Heart left ventricle (tissue), 16 donors: Measurements from ENCODE around the gene TRIML2. TPM values are rescaled to one million over a fixed set of nuclear protein-coding genes. Genes with fewer than 3 reads are reported as not detected.

ENCODE experiments used
- ATAC-seq, 4 donors: fragments of 200-7000 bp; cut with Tn5 transposase; one replicate each; pipeline ENCODE4 v1.9.1; 2020 to 2022; ENCODE audit warnings: moderate library complexity in 4 of 4, mild to moderate bottlenecking in 3 of 4, moderate number of reproducible peaks in 1 of 4
- DNase-seq, 5 donors: peaks; one replicate each; pipeline ENCODE4 v3.0.0-alpha.2; 2020
- H3K27ac ChIP-seq, 12 donors: fragments of 200-600 bp; sonication (generic) in 4 of 12; one replicate each; pipeline versions ENCODE4 v1.5.0 to v1.8.0; 2016 to 2022; ENCODE audit warnings: mild to moderate bottlenecking in 2 of 12
- H3K27me3 ChIP-seq, 9 donors: fragments of 200-600 bp; sonication (generic) in 2 of 9; one replicate each; pipeline versions ENCODE4 v1.5.1 to v1.8.0; 2016 to 2022; ENCODE audit warnings: mild to moderate bottlenecking in 3 of 9
- H3K36me3 ChIP-seq, 9 donors: fragments of 200-600 bp; sonication (generic) in 2 of 9; one replicate each; pipeline versions ENCODE4 v1.5.0 to v1.8.0; 2018 to 2022; ENCODE audit warnings: mild to moderate bottlenecking in 2 of 9
- H3K4me1 ChIP-seq, 12 donors: fragments of 200-600 bp; sonication (generic) in 4 of 12; one replicate each; pipeline versions ENCODE4 v1.5.0 to v1.8.0; 2016 to 2022; ENCODE audit warnings: mild to moderate bottlenecking in 3 of 12
- H3K4me3 ChIP-seq, 12 donors: fragments of 200-600 bp; sonication (generic) in 4 of 12; one replicate each; pipeline versions ENCODE4 v1.5.0 to v1.8.0; 2017 to 2022; ENCODE audit warnings: mild to moderate bottlenecking in 9 of 12, moderate library complexity in 4 of 12
- H3K9me3 ChIP-seq, 12 donors: fragments of 200-600 bp; sonication (generic) in 4 of 12; one replicate each; pipeline versions ENCODE4 v1.5.0 to v1.8.0; 2016 to 2022; ENCODE audit warnings: mild to moderate bottlenecking in 1 of 12
- CTCF ChIP-seq, 12 donors: fragments of 200-600 bp; sonication (generic) in 4 of 12; IDR thresholded peaks; one replicate each; pipeline versions ENCODE4 v1.5.0 to v1.8.0; 2018 to 2022; ENCODE audit warnings: antibody characterized with exemption in 12 of 12, mild to moderate bottlenecking in 5 of 12
- POLR2A ChIP-seq, 2 donors: fragments of 450-650 bp; IDR thresholded peaks; one replicate each; pipeline ENCODE4 v1.6.1; 2017; ENCODE audit warnings: antibody characterized with exemption in 2 of 2, mild to moderate bottlenecking in 2 of 2, moderate library complexity in 2 of 2
- WGBS, 4 donors: extraction: QIAGEN DNeasy Blood & Tissue Kit in 2 of 4; methylation state at CpG; one replicate each; pipeline versions ENCODE4 v1.1.5 to v1.1.7; 2013 to 2018; 5-methylcytosine and 5-hydroxymethylcytosine counted together
- intact Hi-C, 10 donors: fragments of 100-400 bp; cut with DNase I; formaldehyde crosslinking; loops; one replicate each; pipeline versions ENCODE4 v1.11.1 to v1.14.2; 2022
- polyA plus RNA-seq, 2 donors: library from polyadenylated mRNA; stranded (reverse); fragments of 200-250 nt; gene quantifications; one replicate each; pipeline ENCODE4 v1.2.3, GENCODE V29; 2013
- total RNA-seq, 9 donors: library from RNA; depleted of rRNA in 2 of 9; stranded (reverse); fragments of >200 nt in 2 of 9; fragmentation: NEBNext Ultra II Directional in 3 of 9; extraction: Animal tissue kit (Norgen Biotek cat#: 25700) in 3 of 9; gene quantifications; one replicate each; pipeline versions ENCODE4 v1.1.0 to v1.2.4, GENCODE V29; 2016 to 2023
- donor health status: ischemic (EF 13 %, LVEDD 7.1; RV severe dilation, severe dysfunction).
- donor health status: healthy with polysubstance abuse.
- donor health status: DM: no; HTN: yes; CAD: no.
- donor health status: DM: no; HTN: no; CAD: no.
- donor health status: ischemic (EF 25% LVEDD 6.9; RV normal size, moderate dysfunction).
- donor health status: ischemic (EF 25% LVEDD 5.7; RV mildly dilated, moderate dysfunction).
- donor health status: healthy.
- donor health status: DM: yes; HTN: yes; CAD: no.
- donor health status: ischemic (EF 35%, LVEDD 5.7; RV mildly dilated, moderate dysfunction).
- donor health status: nonischemic (EF 11% LVEDD 7.7; RV severe dilation, severe dysfunction).
- donor health status: DM: yes; HTN: yes; CAD: no.
- donor health status: PGD.
- donor health status: ischemic (EF 29% LVEDD 5.4; RV normal size, mild dysfunction).
- donor health status: nonischemic (EF 23%, LVEDD 6.1; RV moderate dilation, normal function).

The TRIML2 gene
- total and polyA plus RNA-seq, 11 donors = not detected

GRCh38 chr4:188082796-188083195 is 26.6 kb downstream of the TRIML2 start:
- no peaks in the 10 kb centered on the region for H3K9me3 ChIP-seq
- intact Hi-C loops = no loop called here
- no peak overlapping the region for H3K4me3 ChIP-seq
- no peaks in the 10 kb centered on the region for H3K36me3 ChIP-seq
- 51 to 57% (median 54%) methylated on average over 3 of the region's 3 CpGs for WGBS, 4 donors
- no peak for TF ChIP-seq POLR2A (IDR thresholded peaks at IDR 0.05)
- TF ChIP-seq CTCF (IDR thresholded peaks at IDR 0.05) = no peak
- no peak overlapping the region for H3K27ac ChIP-seq
- no peaks in the 10 kb centered on the region for H3K27me3 ChIP-seq
- ATAC-seq (no peak), DNase-seq (no peak)
- no peaks in the 10 kb centered on the region for H3K4me1 ChIP-seq

GRCh38 chr4:188078116-188078515 is 31.3 kb downstream of the TRIML2 start:
- intact Hi-C loops = no loop called here
- WGBS, 4 donors = 26 to 33% (median 32%) methylated on average over 1 of the region's 1 CpG
- no peaks in the 10 kb centered on the region for H3K9me3 ChIP-seq
- no peaks in the 10 kb centered on the region for H3K36me3 ChIP-seq
- DNase-seq (no peak), ATAC-seq (no peak)
- no peak for TF ChIP-seq POLR2A (IDR thresholded peaks at IDR 0.05)
- no peak overlapping the region for H3K4me3 ChIP-seq
- no peaks in the 10 kb centered on the region for H3K4me1 ChIP-seq
- no peak overlapping the region for H3K27ac ChIP-seq
- no peaks in the 10 kb centered on the region for H3K27me3 ChIP-seq

- no peak overlapping the region for H3K27ac ChIP-seq
- no peak overlapping the region for H3K4me3 ChIP-seq
- TF ChIP-seq POLR2A (IDR thresholded peaks at IDR 0.05) (no peak), CTCF (IDR thresholded peaks at IDR 0.05) (no peak)
- no peaks in the 10 kb centered on the region for H3K9me3 ChIP-seq
- ATAC-seq (peak in 1 of 4 donors; percentile 52), DNase-seq (no peak)
- H3K36me3 ChIP-seq = no peaks in the 10 kb centered on the region
- 75 to 79% (median 78%) methylated on average over 12 of the region's 12 CpGs for WGBS, 4 donors
- intact Hi-C loops = no loop called here
- no peaks in the 10 kb centered on the region for H3K4me1 ChIP-seq
- H3K27me3 ChIP-seq = no peaks in the 10 kb centered on the region
Observed at GRCh38 chr4:188076169-188076568, 33.2 kb downstream of the TRIML2 start.

GRCh38 chr4:188061083-188061482 is 48.3 kb downstream of the TRIML2 start:
- ATAC-seq (no peak), DNase-seq (no peak)
- Histone ChIP-seq H3K4me3 (no peak overlapping the region), H3K4me1 (no peaks in the 10 kb centered on the region), H3K36me3 (no peaks in the 10 kb centered on the region), H3K9me3 (no peaks in the 10 kb centered on the region), H3K27me3 (no peaks in the 10 kb centered on the region), H3K27ac (no peak overlapping the region)
- TF ChIP-seq POLR2A (IDR thresholded peaks at IDR 0.05) = no peak
- TF ChIP-seq CTCF (IDR thresholded peaks at IDR 0.05) = no peak
- WGBS, 4 donors = 91 to 94% (median 93%) methylated on average over 14 of the region's 14 CpGs
- intact Hi-C loops = no loop called here

GRCh38 chr4:188053302-188053701 is 56.1 kb downstream of the TRIML2 start:
- 62 to 74% (median 69%) methylated on average over 9 of the region's 9 CpGs for WGBS, 4 donors
- no peaks in the 10 kb centered on the region for H3K9me3 ChIP-seq
- no peak overlapping the region for H3K4me3 ChIP-seq
- no peaks in the 10 kb centered on the region for H3K27me3 ChIP-seq
- no peak for DNase-seq
- no peak overlapping the region for H3K27ac ChIP-seq
- ATAC-seq = no peak
- TF ChIP-seq CTCF (IDR thresholded peaks at IDR 0.05) (no peak), POLR2A (IDR thresholded peaks at IDR 0.05) (no peak)
- no peaks in the 10 kb centered on the region for H3K4me1 ChIP-seq
- H3K36me3 ChIP-seq = no peaks in the 10 kb centered on the region
- intact Hi-C loops = no loop called here
